Keratinocyte (primary cell): ENCODE results near the gene NUDT2. TPM values are rescaled to one million over a fixed set of nuclear protein-coding genes. Genes with fewer than 3 reads are reported as not detected.

Experiments
- DNase-seq: peaks from one replicate; pipeline ENCODE4 v3.0.0-alpha.2; 2011; ENCODE audit warnings: low read depth, missing footprints, low spot score
- FAIRE-seq: peaks from 2 replicates; lab custom pipeline; 2011; peaks lifted over from hg19 to GRCh38; lab: Jason Lieb, UNC
- H2AFZ ChIP-seq: 2 replicates; pipeline ENCODE4 v1.6.0; 2012; ENCODE audit warnings: low read length, control low read depth, inconsistent platforms; ENCODE audit not compliant: control insufficient read depth
- H3K27ac ChIP-seq: 2 replicates; pipeline ENCODE4 v1.5.1; 2011; ENCODE audit warnings: low read length; ENCODE audit not compliant: control insufficient read depth, insufficient read depth
- H3K27me3 ChIP-seq: 3 replicates; pipeline ENCODE4 v1.6.0; 2011; ENCODE audit warnings: low read length; ENCODE audit not compliant: control insufficient read depth, insufficient read depth; ENCODE audit errors: extremely low read depth
- H3K36me3 ChIP-seq, 2 experiments: 2 replicates in 1 of 2; 3 replicates in 1 of 2; pipeline ENCODE4 v1.5.1; 2011; ENCODE audit warnings: low read length in 2 of 2, mild to moderate bottlenecking in 1 of 2; ENCODE audit not compliant: control insufficient read depth in 2 of 2, insufficient read depth in 2 of 2; ENCODE audit errors: extremely low read depth in 1 of 2
- H3K4me1 ChIP-seq: 3 replicates; pipeline ENCODE4 v1.5.1; 2011; ENCODE audit warnings: low read length; ENCODE audit not compliant: control insufficient read depth, insufficient read depth; ENCODE audit errors: extremely low read depth
- H3K4me2 ChIP-seq: 3 replicates; pipeline ENCODE4 v1.6.0; 2011; ENCODE audit warnings: low read depth, low read length; ENCODE audit not compliant: control insufficient read depth, insufficient read depth; ENCODE audit errors: extremely low read depth
- H3K4me3 ChIP-seq, 3 experiments: fragments of 200-600 bp in 1 of 3; sonication (generic) in 1 of 3; 2 replicates in 2 of 3; 3 replicates in 1 of 3; pipeline ENCODE4 v1.5.1; 2011 to 2016; ENCODE audit warnings: low read length in 3 of 3, mild to moderate bottlenecking in 3 of 3, control low read depth in 2 of 3, inconsistent platforms in 1 of 3, low read depth in 1 of 3, mixed read lengths in 1 of 3, mixed run types in 1 of 3, moderate library complexity in 1 of 3; ENCODE audit not compliant: control insufficient read depth in 2 of 3, insufficient read depth in 2 of 3; ENCODE audit errors: extremely low read depth in 1 of 3
- H3K79me2 ChIP-seq: 2 replicates; pipeline ENCODE4 v1.6.0; 2012; ENCODE audit warnings: low read length; ENCODE audit not compliant: control insufficient read depth, insufficient read depth
- H3K9ac ChIP-seq: 3 replicates; pipeline ENCODE4 v1.6.0; 2011; ENCODE audit warnings: low read length; ENCODE audit not compliant: control insufficient read depth, insufficient read depth; ENCODE audit errors: extremely low read depth
- H3K9me1 ChIP-seq: 3 replicates; pipeline ENCODE4 v1.6.0; 2011; ENCODE audit warnings: low read length; ENCODE audit not compliant: control insufficient read depth, insufficient read depth; ENCODE audit errors: extremely low read depth
- H3K9me3 ChIP-seq: 2 replicates; pipeline ENCODE4 v1.5.1; 2012; ENCODE audit warnings: low read depth, low read length; ENCODE audit not compliant: control insufficient read depth
- H4K20me1 ChIP-seq: 3 replicates; pipeline ENCODE4 v1.6.0; 2011; ENCODE audit warnings: low read length; ENCODE audit not compliant: control insufficient read depth, insufficient read depth; ENCODE audit errors: extremely low read depth
- CTCF ChIP-seq, 3 experiments: IDR thresholded peaks in 1 of 3; conservative IDR thresholded peaks in 1 of 3; optimal IDR thresholded peaks in 1 of 3; 2 replicates in 2 of 3; 3 replicates in 1 of 3; pipeline versions ENCODE3 to v1.5.1; 2011; ENCODE audit warnings: low read length in 3 of 3, mild to moderate bottlenecking in 3 of 3, moderate library complexity in 2 of 3, control low read depth in 1 of 3, inconsistent platforms in 1 of 3; ENCODE audit not compliant: insufficient read depth in 2 of 3; ENCODE audit errors: extremely low read depth in 1 of 3
- EZH2 ChIP-seq: IDR thresholded peaks from one replicate; pipeline ENCODE4 v1.6.1; 2012; ENCODE audit warnings: inconsistent platforms, mild to moderate bottlenecking, low read length, moderate library complexity
- dilution Hi-C: fragments of 300-500 bp; cut with MboI; formaldehyde crosslinking; loops from one replicate; pipeline ENCODE4 v1.7.0; 2020; ENCODE audit warnings: low sequenced_read_pairs; ENCODE audit not compliant: extremely low pct_ligation_motif_present
- polyA plus RNA-seq, 5 experiments: library from polyadenylated mRNA; depleted of rRNA in 3 of 5; stranded (reverse) in 3 of 5; stranded (forward) in 1 of 5; unstranded in 1 of 5; fragments of >200 nt; gene quantifications; 1 replicate in 1 of 5; 2 replicates in 3 of 5; 3 replicates in 1 of 5; pipeline versions ENCODE4 v1.2.1 to v1.2.3, GENCODE V29; 2011 to 2012; ENCODE audit warnings: missing spikeins in 2 of 5, low read depth in 1 of 5, low replicate concordance in 1 of 5

Gene NUDT2
- polyA plus RNA-seq, 1 donor (not counting 4 experiments of a cell fraction or from before 2014, with no cell fraction given) = 33.4 TPM

DNA sequence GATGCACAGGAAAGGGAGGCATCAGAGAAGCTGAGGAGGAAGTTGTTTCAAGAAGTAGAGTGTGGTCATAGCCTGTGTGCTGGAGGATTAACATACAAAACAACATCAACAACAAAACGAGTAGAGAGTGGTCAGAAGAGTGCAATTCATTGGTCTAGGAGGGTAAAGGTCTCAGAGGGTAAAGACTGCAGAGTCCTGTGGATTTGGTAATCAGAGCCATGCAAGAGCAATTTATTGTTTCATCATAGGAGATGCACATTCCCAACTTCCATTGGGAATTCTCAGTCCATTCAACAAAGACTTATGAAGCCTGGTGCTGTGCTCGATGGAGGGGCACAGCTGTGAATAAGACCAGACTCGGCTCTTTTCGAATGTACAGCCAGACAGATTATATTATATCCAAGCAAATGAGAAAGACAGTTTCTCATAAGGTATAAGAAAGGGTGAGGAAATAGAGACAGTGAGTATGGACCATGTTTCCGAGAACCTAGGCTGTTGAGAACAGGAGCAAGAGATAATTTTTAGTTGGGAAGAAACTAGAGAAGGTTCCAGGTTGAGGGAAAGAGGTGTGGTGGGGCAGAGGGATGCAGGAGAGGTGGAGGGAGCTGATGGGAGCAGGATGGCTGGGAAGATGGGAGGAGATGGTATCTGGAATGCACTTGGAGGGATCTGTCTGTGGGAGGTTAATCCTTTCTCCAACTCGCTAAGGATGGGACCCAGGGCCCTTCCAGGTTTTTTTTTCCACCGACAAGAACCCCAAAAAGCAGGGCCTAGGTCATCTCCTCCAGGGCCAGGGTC, 55.2 kb downstream of the NUDT2 start:
- dilution Hi-C loops = no loop called here
- Histone ChIP-seq H3K9ac (no peak overlapping the region), H3K9me3 (no peaks in the 10 kb centered on the region), H3K79me2 (no peaks in the 10 kb centered on the region), H3K4me2 (no peak overlapping the region), H3K4me1 (peaks cover 9% of the 10 kb centered on the region), H3K27ac (no peak overlapping the region), H3K9me1 (no peaks in the 10 kb centered on the region), H4K20me1 (no peaks in the 10 kb centered on the region), H3K4me3 (no peak overlapping the region), H3K27me3 (peaks cover 18% of the 10 kb centered on the region), H3K36me3 (no peaks in the 10 kb centered on the region), H2AFZ (no peak overlapping the region)
- TF ChIP-seq EZH2 = no peak
- TF ChIP-seq CTCF (optimal IDR thresholded peaks at IDR 0.05 in 1 of 3, IDR thresholded peaks at IDR 0.05 in 1 of 3, conservative IDR thresholded peaks at IDR 0.05 in 1 of 3; ENCODE audit: extremely low read depth in 1 of 3, insufficient read depth in 2 of 3, low read length in 3 of 3) = no peak
- DNase-seq (no peak), FAIRE-seq (no peak)

GRCh38 chr9:34385561-34386230, 56.3 kb downstream of the NUDT2 start:
- no peak overlapping the region for H2AFZ ChIP-seq
- H3K36me3 ChIP-seq = no peaks in the 10 kb centered on the region
- H3K9me3 ChIP-seq = no peaks in the 10 kb centered on the region
- no peak overlapping the region for H3K9ac ChIP-seq
- H4K20me1 ChIP-seq = no peaks in the 10 kb centered on the region
- dilution Hi-C loops = no loop called here
- H3K4me2 ChIP-seq = no peak overlapping the region
- FAIRE-seq = no peak
- no peaks in the 10 kb centered on the region for H3K79me2 ChIP-seq
- no peak for TF ChIP-seq EZH2
- TF ChIP-seq CTCF (optimal IDR thresholded peaks at IDR 0.05 in 1 of 3, IDR thresholded peaks at IDR 0.05 in 1 of 3, conservative IDR thresholded peaks at IDR 0.05 in 1 of 3; ENCODE audit: extremely low read depth in 1 of 3, insufficient read depth in 2 of 3, low read length in 3 of 3) = no peak
- H3K27me3 ChIP-seq = peaks cover 18% of the 10 kb centered on the region
- H3K9me1 ChIP-seq = no peaks in the 10 kb centered on the region
- no peak overlapping the region for H3K27ac ChIP-seq
- H3K4me3 ChIP-seq = no peak overlapping the region
- DNase-seq = no peak
- H3K4me1 ChIP-seq = peaks cover 5% of the 10 kb centered on the region
